M059J (cell line): ENCODE data around the gene EDAR. TPM values are rescaled to one million over a fixed set of nuclear protein-coding genes. Genes with fewer than 3 reads are reported as not detected.
A peak's percentile ranks its signal among the peaks of the same experiment; 100 is the strongest.

Experiments used
- DNase-seq: peaks from one replicate; pipeline ENCODE4 v3.0.0-alpha.2; 2012; ENCODE audit warnings: low read depth
- total RNA-seq: library from RNA; depleted of rRNA; stranded (reverse); fragments of >200 nt; shearing (Covaris generic); gene quantifications from 2 replicates; pipeline ENCODE4 v1.2.3, GENCODE V29; 2014

EDAR gene
- total RNA-seq, 1 experiment from 2014 or later: not detected

DNA sequence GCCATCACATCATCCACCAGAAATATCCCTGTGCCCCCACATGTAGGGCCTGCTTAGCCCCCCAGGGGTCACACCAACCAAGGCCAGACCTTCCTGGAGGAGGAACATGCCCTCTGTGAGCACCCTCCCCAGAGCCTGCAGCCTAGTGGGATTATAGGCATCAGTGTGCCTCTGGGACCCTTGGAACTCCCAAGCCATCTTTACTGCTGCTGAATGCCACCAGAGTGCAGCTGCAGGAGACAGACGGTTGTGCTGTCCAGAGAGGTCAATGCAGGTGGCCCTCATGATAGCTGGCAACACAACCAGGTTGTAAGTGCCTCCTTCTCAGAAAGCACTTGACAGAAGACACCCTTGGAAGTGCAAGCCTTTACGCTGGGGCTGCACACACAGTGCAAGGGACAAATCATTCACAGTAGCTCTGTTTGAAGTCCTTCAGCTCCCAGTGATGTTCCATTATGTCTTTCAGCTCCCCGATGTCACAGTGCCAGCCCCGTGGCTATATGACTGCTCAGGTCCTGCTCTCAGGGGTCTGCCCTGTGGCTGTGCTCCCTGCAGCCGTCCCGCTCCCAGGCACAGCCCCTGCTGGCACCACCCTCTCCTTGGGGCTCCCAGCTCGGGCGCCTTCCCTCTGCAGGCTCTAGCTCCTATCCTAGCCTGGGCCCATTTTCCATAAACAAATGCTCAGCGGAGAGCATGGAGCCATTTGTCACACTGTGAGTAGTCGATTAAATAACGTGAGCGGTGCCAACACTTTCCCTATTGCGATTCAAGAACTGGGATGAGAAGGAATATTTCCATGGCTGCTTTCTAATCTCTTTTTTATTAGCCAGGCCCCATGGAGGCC lies 65.1 kb downstream of the EDAR start:
- DNase-seq: no peak

DNA sequence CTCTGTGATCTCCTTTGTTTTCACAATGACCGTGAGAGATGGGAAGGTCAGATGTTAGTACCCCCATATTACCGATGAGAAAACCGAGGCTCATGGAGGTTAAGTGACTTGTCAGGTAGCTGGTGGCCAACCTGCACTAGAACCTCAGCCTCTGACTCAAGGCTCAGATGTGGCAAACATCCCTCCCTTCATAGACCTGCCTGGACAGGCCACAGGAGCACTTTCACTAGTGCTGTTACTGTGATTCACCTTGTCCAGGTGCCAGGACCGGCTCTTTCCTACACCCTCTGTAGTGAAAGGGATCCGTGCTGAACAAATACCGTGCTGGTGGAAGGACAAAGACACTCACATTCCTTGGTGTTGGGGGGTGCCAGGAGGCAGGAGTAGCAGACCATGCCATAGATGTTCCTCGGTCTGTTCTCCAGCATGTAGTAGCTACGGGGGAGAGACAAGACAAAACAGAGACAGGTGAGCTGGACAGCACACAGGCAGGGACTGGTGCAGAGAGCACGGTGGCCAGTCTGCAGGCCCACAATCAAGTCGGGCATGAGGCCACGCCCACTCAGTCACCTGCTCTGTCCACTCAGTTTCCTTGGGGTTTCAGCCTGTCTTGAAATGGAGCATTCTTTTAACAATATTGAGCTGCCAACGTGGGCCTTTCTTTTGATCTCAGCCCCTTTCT lies 65.9 kb downstream of the EDAR start:
- DNase-seq: no peak

DNA sequence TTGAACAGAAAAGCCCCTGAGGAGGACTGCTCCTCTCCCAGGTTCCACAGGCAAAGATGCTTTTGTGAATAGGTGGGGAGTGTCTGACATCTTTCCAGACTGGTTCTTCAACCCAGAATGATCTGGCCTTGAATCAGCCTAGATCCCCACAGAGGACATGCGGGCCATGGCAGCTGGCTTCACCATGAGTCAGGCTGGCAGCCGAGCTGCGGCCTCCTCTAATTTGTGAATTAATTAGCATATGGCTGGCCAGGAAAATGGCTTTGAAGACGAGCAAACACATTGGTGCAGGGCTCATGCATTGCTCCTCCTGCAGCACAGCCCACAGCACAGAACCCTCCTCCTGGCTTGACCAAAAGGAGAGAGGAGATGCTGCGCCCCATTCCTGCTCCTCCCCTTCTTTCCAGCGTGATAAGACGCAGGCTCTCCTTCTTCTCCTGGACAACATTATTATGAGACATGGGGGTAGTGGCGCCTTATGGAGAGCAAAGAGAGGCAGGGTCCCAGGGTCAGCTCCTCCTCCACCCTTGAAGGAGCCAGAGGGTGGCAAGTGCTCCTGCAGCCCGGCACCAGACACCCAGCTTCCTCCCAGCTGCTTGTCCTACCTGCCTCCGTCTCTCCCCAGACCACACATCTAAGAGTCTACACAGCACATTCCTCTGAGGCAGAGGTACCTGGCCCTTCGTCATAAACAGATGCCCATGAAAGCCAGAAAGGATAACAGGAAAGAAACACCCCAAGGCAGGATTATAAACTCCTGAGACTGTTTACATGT lies 66.7 kb downstream of the EDAR start:
- peak; percentile 67 for DNase-seq

DNA sequence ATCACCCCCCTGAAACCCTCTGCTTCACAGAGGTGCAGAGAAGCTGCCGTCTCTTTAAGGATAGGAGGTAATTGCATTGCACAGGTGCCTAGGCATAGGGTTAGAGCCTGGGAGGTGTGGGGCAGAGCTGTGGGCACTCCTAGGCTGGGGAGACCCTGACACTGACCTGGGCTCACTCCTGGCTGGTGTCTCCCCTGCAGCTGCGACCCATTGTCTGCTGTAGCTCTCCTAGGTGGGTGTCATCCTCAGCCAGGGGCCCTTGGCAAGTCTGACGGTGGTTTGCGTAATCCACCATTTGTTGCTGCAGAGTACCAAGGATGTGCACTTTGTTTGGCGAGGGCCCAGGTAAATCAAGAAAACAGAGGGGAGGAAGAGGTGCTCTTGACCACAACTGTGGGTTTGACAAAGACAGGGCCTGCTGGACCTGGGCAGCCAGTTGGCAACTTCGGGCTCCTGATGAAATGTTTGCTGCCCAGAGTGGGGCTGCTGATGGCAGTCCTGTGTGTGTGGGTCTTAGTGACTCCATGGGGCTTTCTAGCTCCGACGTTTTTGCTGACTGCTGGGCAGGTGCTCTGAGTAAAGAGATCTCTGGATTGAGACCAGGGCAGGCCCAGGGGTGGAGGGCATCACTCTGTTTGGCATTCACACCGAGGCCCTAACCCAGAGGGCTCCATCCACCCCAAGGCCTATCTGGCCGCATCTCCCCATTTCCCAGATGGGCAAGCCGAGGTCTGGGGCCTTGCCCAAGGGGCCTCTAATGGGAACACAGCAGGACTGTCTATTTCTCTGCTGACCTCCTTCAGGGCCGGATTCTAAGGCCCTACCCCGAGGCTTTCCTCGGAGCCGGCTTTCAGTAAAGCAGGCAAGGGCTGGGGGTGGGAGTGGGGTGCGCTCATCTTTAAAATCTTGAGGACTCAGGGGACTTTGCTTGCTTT lies 67.7 kb downstream of the EDAR start:
- no peak for DNase-seq

DNA sequence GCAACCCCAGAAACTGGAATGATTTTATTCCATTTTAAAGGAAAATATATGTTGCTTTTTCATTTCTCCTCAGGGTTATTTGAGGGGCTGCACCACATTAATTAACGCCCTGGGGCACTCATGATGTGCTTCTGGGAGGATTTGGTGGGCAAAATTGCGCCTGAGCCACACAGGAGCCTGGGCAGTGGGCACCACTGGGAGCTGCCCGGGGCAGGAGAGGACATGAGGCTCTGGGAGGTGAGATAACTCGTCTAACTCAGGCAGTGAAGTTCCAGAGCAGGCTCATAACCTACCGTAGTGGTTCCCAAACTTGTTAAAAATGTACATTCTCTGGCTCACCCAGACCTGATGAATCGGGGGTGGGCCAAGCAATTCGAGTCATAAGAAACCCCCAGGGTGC lies 68.3 kb downstream of the EDAR start:
- DNase-seq: no peak

DNA sequence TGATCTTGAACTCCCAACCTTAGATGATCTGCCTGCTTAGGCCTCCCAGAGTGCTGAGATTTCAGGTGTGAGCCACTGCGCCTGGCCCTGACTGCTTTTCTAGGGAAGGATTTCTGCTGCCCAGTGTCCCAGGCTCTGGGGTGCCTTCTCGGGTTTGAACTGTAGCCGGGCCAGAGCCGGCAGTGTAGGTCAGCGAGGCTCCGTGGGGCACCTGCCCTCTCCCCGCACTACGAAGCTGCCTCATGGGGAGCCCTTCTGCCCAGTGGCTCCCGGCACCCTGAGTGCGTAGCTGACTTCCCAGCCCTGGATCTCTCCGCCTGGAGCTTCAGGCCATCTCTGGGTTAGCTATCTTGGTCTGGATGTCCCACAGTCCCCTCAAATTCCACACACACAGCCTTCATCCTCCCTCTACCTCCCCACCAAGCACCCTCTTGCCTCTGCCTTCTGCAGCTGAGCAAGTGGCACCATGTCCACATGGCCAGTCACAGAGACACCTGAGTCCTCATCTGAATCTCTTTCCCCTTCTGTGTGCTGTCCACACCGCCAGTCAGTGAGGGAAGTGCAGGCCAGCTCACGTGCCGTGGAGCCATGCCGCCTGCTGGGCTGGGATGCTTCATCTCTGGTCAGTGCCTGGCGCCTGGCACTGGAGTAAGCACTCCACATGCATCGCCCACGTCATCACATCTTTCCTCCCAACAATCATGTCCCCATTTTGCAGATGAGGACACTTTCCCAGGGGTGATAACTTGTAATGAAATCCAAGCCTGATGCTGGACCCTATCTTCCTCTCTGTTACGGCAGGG lies 69.2 kb downstream of the EDAR start:
- no peak for DNase-seq

DNA sequence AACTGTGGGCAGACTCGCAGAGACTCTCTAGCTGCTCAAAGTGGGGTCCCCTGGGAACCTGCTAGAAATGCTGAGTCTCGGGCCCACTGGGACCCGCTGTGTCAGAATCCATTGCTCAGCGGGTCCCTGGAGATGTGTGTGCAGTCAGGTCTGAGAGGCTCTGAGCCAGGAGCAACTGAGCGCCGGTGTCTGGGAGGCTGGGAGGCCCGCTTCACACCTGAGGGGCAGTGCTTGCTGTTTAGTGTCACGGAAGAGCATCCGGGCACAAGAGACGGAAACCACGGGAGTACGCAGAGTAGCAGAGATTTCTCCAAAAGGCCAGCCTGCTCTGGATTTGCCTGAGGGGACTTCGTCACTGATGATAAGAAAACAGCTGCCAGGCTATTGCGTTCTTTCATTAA lies 70.1 kb downstream of the EDAR start:
- no peak for DNase-seq

DNA sequence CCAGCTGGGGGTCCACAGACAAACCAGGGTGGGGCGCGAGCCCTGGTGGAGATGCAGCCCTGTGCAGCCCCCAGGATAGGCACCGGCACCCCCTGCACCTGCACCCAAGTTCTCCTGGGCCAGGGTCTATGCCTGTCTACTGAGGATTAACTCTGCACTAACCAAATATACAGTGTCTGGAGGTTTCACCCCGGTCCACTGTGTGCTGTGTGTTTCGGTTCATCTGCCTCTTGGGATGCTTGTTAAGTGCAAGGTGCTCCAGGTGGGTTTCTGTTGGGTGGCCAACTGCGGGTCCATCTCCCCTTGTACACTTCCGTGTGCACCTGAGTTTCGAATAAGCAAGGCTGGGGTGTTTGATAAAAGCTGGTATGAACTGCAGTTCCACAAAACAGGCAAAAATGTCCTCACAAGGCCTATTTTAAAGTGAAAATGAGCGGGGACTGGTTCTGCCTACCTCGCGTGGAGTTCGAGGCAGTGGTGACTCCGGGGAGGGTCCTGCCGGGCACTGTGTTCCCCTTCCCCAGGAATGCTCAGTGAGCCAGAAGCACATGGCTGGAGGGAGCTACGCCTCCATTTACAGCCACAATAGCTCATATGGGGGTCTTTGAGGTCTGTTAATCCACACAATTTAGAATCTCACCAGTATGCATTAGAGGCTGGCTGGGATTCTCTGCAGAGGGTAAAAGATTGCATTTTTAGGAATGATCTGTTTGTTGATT lies 70.7 kb downstream of the EDAR start:
- no peak for DNase-seq

DNA sequence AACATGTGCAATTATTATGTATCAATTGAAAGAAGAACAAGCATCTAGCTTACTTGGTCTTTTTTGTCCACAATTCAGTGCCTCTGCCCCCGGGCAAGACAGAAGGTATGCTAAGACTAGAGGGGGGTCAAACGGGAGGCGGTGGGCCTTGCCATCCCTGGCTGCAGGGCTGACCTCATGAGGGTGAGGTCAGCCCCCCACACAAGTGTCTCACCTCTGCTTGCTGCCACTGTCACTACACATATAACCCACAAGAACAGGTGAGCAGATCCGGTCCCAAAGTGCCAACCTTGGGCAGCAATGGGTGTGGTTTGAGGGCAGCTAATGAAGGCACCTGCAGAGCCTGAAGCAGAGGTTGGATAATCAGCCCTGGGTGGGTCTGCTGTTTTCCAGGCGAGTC lies 71.5 kb downstream of the EDAR start:
- no peak for DNase-seq

DNA sequence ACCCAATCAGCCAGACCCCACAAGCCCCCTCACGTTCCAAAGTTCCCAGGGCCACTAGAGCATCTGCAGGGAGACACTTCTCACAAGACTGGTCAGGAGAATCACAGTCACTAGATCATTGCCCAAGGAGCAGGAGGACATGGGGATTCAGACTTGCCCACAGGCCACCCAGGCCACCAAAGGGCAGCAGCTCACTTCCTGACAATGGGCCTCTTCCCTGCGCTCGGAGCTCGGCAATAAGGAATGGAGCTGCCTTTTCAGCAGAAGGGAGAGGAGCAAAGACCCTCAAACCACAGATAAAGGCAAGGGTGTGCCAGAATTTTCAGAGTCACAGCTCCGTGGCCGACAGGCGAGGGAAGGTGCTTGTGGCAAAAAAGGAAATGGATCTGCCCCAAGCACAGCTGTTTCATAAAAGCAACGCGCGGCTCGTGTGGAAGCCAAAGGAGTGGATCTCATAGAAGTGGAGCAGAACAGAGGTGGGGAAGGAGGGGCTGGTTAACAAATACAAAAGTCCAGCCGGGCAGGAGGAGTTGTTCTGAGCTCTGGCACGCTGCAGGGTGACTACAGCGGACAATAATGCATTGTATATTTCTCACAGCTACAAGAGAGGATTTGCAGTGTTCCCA lies 72.1 kb downstream of the EDAR start:
- no peak for DNase-seq

DNA sequence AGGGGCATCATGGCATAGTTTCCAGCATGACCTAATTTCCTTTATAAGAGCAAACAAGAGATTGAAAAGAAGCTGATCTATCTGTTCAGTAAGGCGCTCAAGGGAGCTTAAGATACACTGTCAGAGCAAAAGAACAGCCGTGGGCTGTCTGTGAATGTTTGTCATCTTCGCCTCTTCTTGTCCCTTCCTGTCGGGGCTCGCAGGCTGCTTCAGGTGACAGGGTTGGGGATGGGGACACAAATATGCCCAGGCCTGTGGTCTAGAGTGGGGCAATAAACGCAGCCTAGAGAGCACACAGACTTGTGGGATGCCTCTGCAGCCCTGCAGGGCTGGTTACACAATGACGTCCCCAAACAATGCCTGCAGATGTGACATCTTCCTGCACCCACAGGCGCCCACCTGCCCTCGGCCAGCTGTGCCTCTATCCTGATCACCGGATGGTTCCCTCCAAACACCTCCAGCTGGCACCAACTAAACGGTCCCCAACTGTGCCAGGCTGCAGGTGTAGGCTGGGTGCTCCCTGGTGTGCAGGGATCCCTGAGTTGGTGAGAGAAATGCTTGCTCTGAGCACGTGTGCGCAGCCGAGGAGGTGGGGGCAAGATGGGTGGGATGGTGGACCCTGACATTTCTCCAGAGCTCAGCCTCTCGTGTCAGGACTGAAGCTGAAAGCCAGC lies 72.8 kb downstream of the EDAR start:
- DNase-seq: no peak

DNA sequence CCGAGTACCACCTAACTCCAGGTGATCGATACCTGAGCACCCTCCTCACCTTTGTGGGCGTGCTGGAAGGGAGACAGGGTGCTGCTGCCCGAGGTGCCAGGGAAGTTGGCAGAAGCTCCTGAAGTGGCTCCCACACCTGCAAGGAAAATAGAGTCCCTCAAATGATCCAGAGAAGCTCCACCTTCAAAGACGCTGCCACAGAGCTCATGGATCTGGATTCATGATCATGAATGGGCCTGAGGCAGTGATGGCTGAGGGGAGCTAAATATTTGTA lies 76.5 kb downstream of the EDAR start:
- no peak for DNase-seq

DNA sequence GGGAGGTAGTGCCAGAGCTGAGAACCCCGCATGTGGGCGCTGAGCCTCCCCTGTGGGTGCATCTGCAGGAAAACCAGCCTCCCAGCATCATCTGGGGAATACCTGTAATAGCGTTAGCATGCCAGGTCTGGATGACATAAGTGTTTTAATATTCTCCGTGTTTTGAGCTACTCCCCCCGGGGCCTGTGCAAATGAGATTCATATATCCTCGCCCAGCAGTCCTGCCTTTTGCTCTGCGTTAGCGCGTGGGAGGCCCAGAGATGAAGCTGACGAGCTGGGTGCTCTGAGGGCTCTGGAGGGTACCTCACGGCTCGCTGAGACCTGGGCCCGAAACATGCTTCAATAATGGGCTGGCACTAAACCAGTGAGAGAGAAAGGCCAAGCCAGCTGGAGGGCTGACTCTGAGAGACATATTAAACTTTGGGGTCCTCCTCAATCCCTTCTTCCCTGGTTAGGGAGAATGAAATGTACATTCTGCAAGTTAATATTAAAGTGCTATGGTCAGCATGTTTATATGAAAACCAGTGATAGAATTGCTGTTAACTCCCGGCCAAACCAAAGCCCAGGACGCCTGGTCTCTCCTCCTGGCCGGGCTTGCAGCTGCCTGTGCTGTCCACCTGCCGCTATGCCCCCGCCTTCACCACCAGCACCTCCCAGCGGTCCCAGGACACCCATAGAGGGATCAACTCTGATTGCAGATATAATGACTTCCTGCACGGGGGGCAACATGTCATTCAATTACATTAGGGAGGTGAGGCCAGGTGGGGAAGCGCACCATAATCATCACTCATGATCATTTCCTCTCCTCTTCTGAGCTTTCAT lies 77.0 kb downstream of the EDAR start:
- no peak for DNase-seq

DNA sequence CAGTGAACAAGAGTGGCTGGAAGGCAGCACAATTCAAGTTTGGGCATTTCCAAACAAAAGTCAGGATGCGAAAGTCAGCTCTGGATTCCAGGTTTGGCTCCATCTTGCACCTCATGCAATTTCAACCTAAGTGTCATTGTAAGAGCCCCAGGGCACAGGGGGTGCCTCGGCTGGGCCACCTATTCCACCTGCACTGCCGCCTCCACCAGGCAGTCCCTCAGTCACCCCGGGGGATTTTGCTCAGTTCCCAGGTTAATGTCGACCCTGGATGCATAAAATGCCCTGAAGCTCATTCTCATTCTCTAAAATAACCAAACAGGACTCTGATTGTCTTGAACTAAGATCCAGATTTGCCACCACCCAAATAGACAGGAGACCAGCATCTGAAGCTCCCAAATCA lies 77.6 kb downstream of the EDAR start:
- DNase-seq: no peak

DNA sequence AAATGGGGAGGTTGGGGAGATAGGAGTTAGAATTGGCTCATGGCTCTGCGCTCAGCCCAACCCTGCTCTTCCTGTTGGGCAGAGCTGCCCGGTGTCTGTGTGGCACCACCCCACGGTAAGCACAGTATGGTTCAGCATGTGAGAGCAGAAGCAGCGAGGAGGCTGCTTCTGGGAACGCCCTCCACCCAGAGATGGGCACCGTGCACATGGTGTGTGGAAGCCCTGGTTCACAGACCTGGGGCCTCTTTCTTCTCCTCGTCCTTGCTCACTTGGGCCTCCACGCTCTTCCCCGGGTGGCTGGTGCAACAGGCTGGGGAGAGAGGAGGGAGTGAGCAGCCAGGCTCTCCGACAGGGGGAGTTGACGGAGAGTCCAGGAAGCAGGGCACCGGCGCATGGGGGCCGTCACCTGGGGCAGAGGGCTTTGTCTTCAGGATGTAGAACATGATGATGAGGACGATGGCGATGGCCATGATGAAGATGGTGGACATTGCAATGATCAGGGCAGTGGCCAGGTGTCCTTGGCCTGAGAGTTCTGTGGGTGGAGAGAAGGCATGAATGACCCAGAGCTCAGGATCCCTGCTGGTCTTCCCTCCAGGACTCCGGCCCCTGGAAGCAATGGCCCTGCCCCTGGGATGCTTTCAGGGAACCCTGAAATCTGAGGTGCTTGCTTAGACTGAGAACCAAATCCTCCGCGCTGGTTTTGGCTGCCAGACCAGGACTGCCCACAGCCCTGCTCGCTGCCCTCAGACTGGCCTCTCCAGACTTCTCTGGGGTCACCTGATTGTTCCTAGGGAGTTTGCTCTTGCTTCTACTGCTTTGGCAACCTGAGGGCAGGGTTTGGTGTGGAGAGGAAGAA lies 78.3 kb downstream of the EDAR start:
- no peak for DNase-seq

DNA sequence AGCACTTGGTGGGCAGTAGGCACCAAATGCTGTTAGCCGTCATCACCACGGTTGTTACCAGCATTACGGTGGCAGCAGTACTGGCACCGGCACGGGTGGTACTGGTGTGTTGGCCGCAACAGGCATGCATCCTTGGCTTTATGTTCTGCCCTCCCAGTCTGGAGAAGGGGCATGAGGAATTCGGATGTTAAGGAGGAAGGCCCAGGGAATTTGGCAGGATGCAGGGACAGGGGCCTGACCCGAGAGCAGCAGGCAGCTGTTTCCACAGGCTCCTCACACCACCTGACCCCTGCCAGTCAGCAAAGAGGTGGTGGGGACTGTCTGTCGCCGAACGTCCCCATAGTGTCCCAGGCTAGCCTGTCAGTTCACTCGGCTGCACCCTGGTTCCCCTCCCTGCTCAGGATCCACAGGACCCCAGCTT lies 79.0 kb downstream of the EDAR start:
- no peak for DNase-seq

DNA sequence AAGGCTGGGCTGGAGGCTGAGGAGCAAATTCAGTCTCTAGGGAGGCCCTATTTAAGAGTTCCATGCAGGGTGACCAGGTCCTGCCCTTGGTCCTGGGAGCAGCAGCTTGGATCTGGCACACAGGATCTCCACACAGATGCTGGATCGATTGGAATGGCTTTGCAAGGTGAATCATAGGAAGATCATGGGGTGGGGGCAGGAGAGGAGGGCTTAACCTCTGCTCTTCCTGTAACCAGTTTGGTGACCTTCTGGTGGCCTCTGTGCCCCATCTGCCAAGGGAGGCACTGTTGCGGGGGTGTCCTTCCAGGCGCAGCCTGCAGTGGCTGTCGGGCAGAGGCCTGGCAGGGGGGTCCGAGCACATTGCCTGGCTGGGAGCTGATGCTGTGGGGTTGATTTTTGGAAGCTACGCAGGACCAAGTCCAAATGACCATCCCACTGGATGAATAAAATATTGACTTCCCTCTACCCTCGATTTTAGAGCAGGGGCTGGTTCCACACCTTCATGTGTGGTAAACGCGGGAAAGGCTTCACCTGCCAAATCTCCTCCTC lies 79.7 kb downstream of the EDAR start:
- no peak for DNase-seq
